AG08396 (cell line): ENCODE data around the gene PKP1.

Experiments used
- DNase-seq: peaks from one replicate; pipeline ENCODE4 v3.0.0; 2012; ENCODE audit warnings: low spot score, mixed read lengths

Gene PKP1

DNA sequence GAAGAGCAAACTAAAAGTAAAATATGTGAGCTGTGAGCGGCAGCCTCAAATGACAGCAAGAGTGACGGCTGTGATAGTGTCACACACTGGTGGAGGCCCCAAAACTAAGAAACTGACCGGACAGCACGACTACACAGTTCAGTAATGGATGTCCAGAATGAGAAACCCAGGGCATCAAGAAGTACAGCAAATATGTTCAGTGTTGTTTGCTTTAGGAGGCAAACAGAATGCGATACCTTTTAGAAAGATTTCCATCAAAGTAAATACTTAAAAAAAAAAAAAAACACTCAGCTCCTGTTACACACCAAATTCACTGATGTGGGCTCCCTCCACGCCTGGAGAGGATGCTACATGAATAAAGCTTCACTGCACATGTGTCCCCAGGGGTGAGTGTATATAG lies 1.1 kb upstream of the PKP1 start:
- DNase-seq, result no peak

DNA sequence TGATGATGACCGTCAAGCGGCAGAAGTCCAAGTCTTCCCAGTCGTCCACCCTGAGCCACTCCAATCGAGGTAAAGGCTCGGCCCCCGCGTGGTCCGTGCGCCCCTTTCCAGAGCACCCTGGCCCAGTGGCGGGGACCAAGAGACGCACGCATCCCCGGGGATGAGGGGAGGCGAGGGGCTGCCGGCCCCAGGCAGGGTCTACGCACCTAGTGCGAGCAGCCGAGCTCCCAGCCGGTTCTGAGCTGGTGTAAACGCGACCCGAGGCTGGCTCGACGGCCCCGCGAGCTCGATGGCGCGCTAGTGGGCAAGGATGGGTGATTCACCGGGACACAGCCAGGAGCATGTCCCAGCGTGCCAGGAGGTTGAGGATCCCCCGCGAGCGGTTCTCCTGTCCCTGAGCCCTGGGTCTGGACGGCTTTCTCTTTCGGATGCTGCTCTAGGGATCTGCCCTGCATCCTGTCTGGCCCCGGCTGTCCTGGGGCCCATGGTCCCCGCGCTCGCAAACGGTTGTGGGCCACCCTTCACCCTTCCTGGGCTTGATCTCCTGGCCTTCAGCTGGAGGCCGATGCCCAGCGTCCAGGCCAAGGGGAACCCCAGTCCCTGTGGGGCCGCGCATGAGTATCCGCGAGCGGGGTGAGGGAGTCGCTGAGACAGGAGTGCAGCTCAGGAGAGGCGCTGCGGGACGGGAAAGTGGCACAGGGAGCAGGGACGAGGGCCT lies 689 bp downstream of the PKP1 start:
- no peak for DNase-seq

DNA sequence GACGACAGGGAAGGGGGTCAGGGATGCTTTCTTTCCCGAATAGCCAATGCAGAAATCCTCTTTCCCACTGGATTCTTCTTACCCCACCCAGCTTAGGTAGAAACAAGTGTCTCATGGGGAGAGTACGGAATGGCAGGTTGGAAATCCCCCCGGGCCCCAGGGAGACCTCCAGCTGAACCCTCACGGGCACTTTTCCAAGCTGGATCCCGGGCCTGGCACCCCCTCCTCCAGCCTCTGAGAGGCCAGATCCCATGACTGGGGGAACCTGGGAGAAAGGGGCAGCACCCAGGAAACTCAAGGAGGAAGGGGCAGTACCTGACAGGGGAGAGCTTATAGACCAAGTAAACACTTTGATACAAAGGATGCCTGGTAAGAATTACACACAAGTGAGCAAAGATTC lies 1.3 kb downstream of the PKP1 start:
- DNase-seq, result no peak

DNA sequence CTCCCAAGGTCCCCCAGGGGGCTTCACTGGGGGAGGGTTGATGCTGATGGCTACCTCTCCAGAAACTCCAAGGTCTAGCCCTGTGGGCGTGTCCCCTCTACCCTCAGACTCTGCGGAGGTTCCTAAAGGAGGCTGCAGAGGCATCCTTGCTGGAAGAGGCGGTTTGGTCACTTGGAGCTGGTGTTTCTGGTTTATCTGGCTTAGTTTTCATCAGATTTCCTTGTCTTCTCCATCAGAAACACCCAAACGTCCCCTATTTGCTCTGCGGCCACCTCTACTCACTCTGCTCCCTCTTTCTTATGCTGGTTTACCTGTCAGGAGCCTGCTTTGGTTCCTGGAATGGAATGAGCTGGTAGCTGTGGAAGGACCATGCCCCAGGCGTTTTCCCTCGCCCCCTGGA lies 2.5 kb downstream of the PKP1 start:
- no peak for DNase-seq

DNA sequence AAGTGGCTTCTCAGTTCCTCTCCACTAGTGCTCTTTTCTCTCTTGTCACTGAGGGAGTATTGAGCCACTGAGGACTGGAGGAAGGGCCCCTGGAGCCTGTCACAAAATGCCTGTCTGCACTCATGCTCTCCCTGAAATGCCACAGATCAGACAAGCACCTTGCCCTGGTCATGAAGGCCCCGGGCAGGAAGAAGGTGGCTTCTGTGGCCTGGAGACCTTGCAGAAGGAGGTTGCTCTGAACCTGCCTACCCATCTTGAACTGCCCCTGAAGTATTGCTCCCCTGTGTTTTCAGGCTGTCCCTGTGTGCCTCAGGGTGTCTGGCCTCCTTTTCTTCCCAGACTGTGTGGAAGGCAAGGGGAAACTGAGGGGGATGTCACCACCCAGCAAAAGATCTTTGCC lies 3.1 kb downstream of the PKP1 start:
- no peak for DNase-seq

DNA sequence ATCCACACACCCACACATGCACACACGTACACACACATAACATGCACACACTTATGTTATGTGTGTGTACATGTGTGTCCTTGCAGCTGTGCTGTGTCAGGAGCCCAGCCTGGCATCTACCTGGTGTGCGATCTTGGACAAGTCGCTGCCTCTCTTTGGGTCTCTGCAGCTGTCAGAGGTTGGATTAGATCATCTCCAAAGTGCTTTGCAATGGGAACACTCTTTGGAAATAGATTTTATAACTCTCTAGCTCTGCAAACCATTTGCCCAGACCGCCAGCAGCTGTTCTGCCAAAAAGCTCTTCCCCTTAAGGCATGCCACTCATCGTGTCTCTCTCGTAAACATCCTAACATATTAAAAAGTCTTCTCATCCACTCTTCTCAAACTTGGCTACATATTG lies 4.7 kb downstream of the PKP1 start:
- no peak for DNase-seq

DNA sequence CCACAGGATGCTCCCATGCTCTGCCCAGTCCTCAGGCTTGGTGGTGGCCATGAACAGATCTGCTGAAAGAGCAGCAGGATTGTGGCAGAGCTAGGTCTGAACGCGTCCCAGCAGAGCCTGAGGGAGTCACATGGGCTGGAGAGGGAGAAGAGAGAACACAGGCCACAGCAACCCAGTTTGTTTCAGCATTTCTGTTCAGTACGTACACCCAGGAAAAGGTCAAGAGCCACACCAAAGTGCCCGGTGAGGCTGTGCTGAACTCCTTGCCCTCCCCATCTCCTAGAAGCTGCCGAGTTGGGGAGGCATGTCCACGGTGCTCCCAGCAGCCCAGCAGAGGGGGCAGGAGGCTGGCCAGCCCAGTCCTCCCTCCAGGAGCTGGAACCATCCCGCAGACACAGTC lies 5.5 kb downstream of the PKP1 start:
- DNase-seq, result no peak

DNA sequence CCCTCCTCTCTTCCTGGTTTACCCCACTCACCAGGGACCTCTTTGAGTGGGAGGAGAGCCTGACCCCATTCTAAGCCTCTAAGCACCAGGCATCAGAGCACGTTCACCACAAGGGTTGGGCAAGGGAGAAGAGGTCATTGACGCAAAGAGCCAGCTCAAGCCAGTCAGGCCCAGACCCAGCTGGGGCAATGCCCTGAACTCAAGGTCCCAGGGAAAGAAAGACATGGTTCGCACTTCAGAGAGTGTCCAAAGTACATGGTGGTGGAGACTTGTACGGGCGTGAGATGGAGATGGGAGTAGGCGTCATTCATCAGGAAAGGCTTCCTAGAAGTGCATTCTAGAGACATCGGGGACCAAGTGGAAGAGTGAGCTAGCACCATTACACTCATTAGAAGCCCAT lies 7.2 kb downstream of the PKP1 start:
- no peak for DNase-seq

DNA sequence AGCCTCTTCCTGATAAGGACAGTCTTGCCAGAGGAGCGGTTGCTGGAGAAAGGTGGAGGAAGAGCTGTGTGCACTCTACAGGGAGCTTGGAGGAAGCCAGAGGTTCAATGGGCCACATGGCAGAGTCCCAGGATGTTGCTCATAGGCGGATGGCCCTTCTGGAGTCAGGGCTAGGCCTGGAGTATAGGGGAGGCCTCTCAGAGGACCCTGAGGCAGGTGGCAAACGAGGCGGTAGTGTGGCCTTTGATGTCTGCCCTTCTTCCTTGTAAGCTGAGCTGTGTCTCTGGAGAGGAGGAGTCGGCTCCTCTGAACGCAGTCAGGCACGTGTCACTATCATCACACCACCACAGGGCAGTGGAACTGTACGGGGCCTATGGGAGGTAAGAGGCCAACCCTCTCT lies 8.6 kb downstream of the PKP1 start:
- no peak for DNase-seq

DNA sequence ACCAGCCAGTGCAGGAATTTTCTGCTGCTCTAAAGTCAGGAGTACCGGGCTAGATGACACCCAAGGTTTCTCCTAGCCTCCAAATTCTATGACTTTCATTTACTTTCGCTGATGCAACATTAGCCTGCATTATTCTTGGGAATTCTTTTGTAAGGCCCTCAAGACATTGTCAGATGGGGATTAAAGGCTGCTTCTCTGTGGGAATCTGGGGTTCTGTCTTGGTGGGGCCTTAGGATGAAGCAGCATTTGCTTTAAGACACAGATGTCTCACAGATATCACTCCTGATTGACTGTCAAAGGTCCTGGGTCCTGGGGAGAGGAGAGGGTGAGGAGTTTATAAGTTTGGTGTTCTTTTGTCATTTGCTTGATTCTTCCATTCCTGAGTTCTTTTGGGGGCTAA lies 11.6 kb downstream of the PKP1 start:
- no peak for DNase-seq

DNA sequence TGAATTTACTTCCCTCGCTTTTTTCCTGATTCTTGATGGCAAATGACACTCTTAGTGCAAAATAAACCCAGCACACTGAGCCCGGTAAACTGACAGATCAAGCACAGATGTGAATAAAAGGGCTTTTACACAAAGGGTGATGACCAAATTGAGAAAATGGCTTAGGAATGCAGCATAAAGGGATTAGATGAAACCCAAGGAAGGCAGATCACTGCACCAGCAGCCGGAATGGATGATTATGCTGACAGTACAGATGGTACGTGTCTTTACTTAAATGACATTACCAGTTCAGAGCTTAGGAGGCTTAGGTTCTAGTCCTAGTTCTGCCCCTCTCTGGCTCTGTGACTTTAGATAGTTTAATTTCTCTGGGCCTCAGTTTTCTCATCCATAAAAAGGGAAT lies 12.0 kb downstream of the PKP1 start:
- no peak for DNase-seq

DNA sequence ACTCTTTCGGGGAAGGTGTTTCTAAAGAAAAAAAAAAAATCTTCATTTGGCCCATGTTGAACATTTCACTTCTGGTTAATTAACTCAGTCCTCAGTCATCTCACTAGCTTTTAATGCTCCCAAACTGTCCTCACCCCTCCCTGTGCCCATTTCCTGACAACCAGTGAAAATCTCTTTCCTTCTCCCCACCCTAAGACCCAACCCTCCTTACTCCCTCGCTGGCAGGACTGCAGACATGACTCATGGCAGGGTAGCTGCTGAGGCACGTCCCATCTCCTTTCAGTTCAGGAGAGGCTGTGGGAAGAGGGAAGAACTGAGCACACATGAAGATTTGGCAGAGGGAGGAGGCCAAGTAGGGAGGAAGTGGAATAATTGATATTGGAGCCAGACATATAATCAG lies 12.6 kb downstream of the PKP1 start:
- DNase-seq, result peak; percentile 57

DNA sequence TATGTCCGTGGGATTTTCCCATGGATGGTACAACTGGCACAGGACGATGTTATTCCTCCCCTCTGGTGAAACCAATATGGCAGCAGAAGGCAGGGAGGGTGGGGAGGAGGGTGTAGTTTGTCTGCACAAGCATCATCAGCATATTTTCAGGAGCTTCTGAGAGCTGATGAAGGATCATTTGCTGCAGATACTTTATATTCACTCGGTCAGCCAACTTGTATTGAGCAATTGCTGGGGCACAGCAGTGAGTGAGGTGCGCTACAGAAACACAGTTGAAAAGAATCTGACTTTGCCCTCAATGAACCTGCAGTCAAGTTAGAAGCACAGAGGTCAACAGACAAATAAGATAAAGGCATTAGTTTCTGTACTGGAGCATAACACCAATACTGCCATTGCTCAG lies 13.0 kb downstream of the PKP1 start:
- no peak for DNase-seq

DNA sequence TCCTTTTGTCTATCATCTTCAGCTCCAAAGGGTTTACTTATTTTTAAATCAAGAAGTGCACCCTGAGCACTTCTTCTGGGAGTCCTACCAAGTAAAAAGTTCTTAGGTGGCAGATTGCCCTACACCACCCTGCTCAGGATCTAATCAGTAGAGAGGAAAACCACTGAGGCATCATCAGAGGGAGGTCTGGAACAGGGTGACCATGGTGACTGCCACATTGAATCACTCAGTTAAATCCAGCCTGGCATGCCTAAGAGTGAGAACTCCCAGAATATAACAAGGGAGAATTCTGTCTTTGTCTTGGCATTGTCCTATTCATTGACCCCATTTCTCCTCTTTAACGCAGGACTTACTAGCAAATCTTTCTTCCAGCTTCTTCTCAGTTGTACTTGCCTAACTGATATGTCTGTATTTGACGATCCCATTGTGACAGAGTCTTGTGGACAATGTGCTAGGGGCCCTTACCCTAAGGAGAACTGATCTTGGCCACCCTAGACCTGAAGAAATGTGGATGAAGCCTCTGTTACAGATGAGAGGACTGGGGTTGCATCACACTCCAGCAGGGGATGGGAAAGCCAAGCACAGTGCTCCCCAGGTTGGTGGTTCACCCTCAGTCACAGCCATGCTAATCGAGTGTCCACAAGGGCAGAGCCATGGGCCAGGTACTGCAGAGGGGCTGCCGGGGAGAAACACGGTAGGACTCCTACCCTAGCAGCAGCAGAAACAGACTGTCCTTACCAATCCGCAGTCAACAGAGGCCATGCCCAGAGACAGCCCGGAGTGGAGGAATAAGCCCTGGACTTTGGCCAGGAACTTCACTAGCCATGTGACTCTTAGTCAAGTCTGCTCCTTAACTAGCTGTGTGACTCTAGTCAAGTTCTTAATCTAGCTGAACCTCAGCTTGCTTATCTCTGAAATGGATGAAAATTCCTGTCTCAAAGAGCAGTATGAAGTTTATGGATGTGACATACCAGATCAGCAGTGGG lies 15.4 kb downstream of the PKP1 start:
- DNase-seq, result no peak

DNA sequence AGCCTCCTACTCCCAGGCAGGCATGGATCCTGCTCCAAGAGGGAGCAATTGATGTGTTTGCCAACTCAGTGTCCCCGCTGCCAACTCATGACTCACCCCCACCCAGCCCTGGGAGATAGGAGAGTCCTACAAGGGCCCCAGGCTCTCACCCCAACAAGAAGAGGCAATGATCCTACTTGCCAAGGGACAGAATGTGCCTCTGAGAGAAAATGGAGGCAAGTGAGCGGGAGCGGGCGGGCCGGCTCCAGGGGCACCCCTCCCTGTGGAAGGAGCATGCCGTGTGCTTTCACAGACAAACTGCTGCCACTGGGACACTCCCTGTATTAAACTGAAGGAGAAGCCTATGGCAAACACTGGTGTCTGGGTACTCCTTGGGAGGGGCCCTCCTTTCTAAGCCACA lies 16.7 kb downstream of the PKP1 start:
- peak; percentile 38 for DNase-seq

DNA sequence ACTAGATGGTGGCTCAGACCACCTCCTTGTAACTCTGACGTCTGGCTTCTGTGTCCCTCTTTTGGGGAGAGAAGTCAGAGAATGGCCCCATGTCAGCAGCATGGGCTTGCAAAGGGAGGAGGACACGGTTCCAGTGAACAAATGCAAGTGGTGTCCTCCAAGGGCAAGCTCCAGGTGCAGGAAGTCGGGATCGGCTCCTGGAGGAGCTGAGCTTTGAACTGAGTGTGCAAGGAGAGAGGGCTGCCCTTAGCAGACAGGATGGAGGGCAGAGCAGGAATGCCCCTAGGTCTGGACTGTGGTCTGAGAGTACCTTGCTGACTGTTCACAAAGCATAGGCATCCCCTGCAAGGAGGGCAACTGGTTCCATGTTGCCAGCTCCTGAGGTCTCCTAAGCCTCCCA lies 17.3 kb downstream of the PKP1 start:
- no peak for DNase-seq

DNA sequence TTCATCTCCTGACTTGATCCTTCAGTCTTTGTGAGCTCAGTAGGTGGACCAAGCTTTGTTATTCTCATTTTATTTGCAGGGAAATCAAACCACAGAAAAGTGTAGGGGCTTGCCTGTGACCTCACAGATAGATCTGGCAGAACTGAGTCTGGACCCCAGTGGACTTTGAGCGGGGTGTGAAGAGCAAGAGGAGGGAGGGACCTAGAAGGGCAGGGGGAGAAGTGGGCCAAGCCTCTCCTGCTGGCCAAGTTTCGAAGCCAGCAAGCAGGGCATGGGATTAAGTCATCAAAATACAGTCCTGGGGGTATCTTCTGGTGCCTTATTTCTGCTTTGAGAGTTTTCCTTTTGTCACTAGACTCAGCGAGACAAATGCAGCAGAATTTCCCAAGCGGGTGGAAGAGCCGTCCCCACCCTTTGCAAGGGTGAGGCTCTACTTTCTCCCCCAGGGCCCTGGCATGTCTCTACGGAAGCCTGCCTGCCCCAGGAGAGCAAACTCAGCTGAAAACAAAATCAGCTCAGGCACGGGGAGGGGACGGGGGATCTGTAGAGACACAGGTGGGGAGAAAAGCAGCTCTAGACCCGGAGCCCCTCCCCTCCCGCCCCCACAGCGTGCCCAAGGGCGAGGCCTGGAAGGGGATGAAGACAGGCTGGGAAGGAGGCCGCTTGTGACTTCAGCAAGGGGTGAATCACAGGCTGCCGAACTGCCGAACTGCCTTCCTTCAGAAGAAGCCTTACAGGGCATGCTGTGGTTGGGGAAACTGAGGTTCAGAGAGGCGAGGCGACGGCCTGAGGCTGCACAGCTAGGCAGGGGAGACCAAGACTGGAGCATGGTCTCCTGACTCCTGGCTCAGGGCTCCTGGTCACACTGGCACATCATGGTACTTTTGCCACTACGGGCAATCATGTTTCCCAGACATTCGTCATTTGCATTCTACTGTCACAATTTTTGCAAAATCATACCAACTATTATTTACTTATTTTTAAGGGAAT lies 19.2 kb downstream of the PKP1 start:
- no peak for DNase-seq

DNA sequence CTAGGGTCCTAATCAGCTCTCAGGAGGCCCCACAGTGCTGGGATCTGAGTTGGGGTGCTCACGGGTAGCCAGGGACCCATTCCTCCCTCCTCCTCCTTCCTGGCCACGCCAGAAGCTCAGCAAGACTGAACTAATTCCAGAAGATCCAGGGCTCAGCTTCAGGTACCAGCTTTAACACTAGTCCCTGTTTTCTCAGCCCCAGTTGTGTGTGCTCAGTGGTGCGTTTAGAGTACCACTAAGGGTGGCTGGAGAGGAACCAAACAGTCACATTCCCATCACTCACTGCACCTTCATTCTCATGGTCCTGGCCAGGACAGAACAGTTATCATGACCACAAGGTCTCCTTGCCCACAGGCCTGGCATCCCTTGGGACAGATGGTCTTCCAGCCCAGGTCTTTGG lies 20.8 kb downstream of the PKP1 start:
- DNase-seq, result no peak

DNA sequence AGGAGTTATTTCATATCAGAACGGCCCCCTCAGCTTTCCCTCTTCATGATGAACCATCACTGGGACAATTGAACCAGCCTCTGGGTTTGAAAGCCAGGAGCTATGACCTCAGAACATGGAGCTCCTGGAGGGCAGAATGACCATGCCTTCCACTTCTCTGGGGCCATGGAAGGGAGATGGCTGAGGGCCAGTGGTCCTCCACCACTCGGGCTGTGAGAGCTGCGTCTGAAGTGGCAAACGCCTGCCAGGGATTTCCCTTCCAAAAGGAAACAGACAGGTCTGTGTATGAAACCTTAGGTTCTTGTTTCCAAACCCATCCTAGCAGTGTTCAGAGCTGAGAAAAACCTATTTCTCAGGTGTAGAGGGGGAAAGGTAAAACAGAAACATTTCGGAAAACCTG lies 22.5 kb downstream of the PKP1 start:
- DNase-seq, result no peak

DNA sequence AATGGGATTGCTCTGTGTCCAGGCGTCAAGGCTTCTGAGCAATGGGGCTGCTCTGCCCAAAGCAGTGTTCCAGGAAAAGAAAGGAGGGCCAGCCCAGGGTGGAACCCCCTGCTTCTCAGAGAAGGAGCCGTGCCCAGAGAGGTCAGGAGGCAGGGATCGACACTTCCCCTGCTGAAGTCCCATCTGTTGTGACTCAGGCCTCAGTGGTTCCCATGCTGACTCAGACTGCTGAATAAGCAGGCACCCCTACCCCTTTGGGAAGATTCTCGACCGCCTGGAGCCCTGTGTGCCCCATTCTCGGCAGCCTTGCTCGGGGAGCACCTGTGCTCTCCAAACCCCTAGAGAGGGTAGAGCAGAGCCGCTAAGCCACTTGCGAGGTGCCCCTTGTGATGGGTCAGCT lies 23.9 kb downstream of the PKP1 start:
- DNase-seq, result no peak

DNA sequence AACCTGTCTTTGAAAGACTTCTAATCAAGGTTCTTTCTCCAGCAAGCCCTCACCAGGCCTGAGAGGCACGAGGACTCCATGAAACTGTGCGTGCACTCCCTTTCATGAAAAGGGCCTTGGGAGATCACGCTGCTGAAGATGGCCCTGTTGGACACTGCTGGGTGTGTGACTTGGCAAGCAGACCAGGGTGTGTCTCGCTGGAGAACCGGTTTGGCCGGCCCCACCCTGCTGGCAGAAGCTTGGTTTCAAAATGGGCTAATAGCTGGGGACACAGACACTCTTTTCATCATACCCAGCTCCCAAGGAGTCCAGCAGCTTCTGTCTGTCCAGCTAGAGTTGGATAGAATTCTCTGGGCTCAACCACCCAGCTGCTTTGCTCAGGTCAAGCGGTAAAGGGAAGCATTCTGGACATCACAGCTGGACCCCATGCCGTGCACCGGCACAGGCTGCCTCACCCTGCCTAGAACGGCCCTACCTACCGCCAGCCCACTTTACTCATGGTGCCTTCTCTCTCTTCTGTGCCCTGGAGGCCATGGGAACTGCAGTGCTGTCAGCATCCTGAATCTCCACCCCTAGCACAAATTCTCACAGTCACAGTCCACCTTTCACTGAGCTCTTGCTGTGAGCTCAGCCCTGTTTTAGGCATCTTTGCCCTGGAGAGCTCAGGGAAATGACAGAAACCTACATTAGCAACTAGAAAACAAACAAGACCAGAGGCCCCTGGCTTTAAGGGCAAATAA lies 24.6 kb downstream of the PKP1 start:
- DNase-seq, result no peak

DNA sequence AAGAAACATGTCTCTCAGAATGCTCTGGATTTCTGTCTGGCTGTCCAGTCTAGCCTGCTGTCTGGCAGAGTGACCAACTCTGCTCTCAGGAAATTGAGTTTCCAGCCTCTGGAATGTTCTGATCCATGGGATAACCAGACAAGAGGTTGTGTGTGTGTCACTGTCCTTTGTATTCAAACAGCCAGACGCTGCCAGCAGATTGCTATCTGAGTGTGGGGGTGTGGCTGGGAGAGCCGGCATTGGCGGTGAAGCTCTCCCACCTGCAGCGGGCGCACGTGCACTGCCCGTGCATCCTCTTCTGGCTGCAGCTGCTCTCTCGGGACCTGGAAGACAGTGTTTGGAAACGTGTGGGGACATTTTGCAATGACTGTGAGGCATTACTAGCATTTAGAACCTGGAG lies 26.1 kb downstream of the PKP1 start:
- peak; percentile 27 for DNase-seq
